GM12873 (cell line): ENCODE measurements around the gene KIF6.

ENCODE experiments used
- TF ChIP-seq, protein P1 (sequence below): IDR thresholded peaks from 2 replicates; pipeline ENCODE4 v1.5.1; 2012; ENCODE audit warnings: low read depth, mild to moderate bottlenecking, moderate library complexity, low read length, control low read depth; ENCODE audit not compliant: insufficient read depth; ENCODE audit errors: missing control alignments

KIF6 gene

DNA sequence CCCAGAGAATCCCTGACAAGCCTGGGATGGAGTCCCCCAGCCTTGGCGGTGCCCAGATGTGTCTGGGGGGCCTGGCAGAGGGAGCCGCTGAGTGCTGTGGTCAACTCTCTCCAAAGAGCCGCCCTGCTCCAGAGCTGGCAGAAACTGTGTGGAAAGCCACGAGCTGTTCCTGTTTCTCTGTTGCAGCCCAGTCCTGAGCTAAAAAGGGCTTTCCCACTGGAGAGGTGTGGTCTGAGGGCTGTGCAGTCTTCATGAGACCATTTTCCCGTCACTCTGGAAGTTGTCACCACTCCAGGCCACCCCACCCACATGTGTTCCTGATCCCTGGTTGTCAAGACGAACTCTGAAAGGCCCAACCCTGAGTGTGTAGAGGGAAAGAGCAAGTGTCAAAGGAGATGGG, 303.0 kb downstream of the KIF6 start:
- TF ChIP-seq, protein P1, sequence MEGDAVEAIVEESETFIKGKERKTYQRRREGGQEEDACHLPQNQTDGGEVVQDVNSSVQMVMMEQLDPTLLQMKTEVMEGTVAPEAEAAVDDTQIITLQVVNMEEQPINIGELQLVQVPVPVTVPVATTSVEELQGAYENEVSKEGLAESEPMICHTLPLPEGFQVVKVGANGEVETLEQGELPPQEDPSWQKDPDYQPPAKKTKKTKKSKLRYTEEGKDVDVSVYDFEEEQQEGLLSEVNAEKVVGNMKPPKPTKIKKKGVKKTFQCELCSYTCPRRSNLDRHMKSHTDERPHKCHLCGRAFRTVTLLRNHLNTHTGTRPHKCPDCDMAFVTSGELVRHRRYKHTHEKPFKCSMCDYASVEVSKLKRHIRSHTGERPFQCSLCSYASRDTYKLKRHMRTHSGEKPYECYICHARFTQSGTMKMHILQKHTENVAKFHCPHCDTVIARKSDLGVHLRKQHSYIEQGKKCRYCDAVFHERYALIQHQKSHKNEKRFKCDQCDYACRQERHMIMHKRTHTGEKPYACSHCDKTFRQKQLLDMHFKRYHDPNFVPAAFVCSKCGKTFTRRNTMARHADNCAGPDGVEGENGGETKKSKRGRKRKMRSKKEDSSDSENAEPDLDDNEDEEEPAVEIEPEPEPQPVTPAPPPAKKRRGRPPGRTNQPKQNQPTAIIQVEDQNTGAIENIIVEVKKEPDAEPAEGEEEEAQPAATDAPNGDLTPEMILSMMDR = no peak

DNA sequence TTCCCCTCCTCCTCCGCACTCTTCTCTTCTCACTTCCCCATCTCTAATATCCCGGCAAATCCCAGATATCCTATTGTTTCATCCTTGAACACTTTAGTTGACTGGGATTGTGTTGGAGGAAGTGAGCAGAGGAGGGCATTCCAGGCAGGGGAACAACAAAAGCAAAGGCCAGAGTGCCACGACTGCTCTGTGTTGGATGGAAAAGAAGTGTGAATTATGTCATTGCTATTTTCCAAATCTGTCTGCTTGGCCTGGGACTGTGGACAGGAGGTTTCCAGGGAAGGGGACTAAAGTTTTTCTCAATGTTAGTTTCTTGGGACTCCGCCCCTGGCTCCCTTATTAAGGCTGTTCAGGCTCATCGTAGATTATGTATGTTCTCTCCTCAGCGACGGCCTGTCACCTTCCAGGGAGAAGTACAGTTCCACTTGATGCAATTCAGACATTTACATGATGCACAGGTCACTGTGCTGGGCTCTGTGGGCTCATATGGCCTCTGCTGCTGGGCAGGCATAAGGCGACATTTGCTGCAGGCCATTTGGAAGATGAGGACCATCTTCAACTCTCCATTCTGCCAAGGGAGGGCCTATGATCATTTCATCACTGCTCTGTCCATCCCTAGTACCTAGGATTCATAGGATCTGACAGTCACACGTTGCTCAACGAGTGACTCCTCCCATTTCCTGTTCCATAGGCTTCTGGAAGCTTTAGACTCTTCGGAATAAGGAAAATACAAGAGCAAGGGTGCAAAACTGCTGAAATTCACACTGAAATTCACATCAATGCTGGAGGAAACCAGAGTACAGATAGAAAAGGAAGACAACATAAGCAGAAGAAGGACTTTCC, 303.6 kb downstream of the KIF6 start:
- TF ChIP-seq, protein P1 = no peak

DNA sequence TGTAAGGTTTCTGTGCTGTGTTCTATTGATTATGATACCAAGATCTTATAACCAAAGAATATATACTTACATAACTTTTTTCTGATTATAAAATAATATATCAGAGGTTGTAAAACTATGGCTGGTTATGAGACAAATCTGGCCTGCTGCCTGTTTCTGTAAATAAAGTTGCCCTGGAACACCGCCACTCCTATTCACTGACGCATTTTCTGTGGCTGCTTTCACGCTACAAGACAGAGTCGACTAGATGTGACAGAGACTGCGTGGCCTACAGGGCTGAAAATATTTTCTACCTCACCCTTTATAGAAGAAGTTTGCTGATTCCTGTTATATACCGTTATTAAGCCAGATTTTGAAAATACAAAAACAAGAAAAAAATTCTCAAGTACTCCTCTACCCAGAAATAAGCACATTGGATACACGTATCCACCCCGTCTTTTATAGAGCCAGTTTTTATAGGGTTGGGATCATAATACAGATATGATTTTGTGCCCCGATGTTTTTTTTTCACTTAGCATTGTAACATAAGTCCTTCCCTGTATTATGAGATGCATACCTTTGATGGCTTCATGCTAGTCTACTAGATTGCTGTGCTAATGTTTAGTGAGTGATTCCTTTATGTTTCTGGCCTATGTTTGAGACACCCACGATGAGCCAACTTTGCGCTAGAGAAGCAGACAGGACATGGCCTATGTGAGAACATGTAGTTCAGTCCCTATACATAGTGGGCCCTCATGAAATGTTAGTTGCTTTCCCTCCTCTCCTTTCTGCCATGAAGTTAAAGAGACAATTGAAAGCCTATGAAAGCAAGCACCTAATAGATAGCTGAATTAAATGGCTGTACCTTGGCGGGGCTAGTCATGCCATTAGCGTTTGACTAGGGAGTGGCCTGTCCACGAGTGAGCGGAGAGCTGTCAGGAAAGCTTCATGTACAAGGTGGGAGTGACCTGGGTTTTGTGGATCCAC, 304.6 kb downstream of the KIF6 start:
- TF ChIP-seq, protein P1 = no peak

DNA sequence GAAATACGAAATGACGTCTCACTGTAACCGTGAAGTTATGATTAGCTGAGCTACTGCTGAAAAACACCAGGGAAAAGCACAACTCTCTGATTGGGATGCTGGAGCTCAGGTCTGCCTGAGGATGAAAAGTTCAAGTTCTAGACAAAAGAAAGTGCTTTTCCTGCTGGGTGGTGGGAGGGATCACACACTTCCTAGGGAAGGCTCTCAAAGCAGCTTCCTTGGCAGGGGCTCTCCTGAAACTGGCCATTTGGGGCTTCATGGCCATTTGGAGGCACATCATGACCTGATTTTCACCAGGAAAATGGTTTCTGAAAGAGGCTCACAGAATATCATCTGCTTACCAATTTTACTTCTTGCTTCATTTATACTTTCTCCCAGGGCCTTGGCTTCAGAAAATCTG, 305.6 kb downstream of the KIF6 start:
- TF ChIP-seq, protein P1 = no peak

DNA sequence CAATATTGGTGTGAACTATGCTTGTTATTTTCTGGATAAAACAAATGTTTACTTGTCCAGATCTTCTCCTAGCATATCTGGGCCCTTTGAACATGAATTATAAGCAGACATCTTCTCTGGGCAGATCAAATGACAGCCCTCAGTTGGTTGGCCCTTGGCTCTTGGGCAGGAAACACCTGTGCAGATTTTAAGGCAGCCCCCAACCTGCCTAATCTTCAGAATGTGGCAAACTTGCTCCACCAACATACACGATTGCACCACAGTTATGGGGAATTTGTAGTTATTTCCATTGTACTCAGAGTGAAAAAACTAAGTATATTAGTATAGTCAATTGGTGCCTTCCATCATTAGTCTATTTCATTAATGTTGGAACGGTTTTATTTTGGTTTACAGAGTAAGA, 307.8 kb downstream of the KIF6 start:
- TF ChIP-seq, protein P1 = no peak

DNA sequence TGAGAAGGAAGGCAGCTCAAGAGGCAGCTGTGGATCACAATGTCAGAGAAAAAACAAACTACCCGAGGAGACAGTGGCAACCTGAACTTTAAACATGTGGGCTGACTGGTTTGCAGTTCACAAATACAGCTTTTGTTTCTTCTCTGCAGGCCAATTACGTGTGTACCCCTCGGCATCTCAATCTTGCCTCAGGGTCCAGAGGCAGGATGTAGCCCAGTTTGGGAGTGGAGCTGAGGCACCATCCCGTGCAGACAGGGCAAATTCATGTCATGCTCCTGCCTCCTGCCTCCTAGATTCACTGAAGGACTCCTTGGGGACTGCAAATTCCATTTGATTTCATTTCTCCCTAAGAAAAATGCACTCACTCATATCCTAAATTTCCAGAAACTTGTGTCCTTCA, 308.5 kb downstream of the KIF6 start:
- TF ChIP-seq, protein P1 = no peak

DNA sequence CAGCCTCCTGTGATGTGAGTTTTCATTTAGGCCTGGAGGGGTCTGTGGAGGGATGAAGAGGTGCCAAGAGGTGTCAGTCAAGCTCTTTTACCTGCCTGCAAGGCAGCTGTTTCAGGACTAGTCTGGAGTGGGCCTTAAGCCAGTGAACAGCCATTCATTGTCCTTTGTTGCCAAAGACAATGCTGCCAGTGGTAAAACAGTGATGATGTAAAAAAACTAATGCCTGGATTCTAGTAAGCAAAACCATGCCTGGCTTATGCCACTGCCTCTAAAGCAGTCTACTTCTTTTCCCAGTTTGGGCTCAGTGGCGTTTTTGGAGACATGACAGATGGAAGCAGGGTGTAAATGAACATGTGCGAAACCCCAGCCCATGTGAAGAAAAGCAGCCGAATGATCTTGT, 309.2 kb downstream of the KIF6 start:
- TF ChIP-seq, protein P1 = no peak
